Activated CD8-positive, alpha-beta memory T cell treated with anti-CD3 and anti-CD28 coated beads, Interleukin-2, amount 50 U/mL, for 1 hour (primary cell): ENCODE results near the gene NUMB.

Source experiments
- DNase-seq: peaks from one replicate; pipeline ENCODE4 v3.0.0-alpha.2; 2020; ENCODE audit errors: extremely low read depth

Gene NUMB

GRCh38 chr14:73289729-73290128, 168.6 kb downstream of the NUMB start:
- no peak for DNase-seq

DNA sequence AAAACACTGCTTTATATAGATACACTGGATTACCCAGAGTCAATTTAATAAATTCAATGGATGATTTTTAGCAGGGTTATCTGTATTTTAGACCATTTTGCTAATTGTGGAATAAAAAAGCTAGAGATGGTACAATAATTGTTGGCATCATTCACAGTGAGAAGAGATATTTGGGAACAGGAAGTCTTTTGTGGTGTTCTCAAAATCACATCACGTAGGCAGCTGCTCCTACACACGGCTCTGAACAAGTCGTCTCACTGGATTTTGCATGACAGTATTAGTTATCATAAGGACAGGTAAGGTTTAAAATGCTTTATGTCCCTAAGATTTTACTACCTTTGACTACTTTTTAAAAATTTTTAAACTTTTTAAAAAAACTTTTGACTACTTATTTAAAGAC, 169.0 kb downstream of the NUMB start:
- DNase-seq = no peak

- no peak for DNase-seq
These were observed 171.3 kb downstream of the NUMB start for GRCh38 chr14:73287071-73287470.

- no peak for DNase-seq
These were observed 171.7 kb downstream of the NUMB start for GRCh38 chr14:73286598-73286997.

GRCh38 chr14:73285979-73286378, 172.4 kb downstream of the NUMB start:
- DNase-seq = no peak

GRCh38 chr14:73283608-73284379, 174.6 kb downstream of the NUMB start:
- no peak for DNase-seq

- DNase-seq = no peak
These were observed 177.4 kb downstream of the NUMB start for GRCh38 chr14:73280903-73281302.

- DNase-seq = no peak
These were observed 181.0 kb downstream of the NUMB start for GRCh38 chr14:73277376-73277775.

DNA sequence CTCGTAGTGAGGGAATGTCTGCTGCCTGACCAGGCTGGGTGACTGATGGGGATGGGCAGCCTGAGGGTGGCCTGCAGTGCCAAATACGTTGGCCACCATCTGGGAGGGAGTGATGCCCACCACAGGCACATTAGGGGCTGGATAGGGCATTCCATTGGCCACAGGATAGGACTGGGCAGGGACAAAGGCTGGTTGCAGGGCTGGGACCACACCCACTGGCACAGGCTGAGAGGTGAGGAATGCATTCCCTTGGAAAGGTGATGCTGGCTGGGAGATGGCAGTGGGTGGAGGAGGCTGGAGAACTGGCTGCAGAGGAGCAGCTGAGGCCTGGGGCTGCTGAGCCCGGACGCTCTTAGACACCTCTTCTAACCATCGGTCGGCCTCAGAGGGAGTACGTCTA, 181.5 kb downstream of the NUMB start:
- DNase-seq = no peak

- no peak for DNase-seq
These were observed 184.5 kb downstream of the NUMB start for GRCh38 chr14:73273799-73274198.

DNA sequence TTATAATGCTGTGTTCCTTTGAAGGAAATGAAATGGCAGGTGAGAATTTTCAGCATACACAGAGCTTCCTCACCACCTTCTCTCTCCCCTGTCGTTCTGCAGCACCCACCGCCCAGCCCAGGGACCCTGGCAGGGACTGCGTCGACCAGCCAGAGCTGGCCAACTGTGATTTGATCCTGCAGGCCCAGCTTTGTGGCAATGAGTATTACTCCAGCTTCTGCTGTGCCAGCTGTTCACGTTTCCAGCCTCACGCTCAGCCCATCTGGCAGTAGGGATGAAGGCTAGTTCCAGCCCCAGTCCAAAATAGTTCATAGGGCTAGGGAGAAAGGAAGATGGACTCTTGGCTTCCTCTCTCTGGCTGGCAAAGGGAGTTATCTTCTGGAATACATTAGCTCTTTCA, 186.0 kb downstream of the NUMB start:
- no peak for DNase-seq

- DNase-seq = no peak
These were observed 188.4 kb downstream of the NUMB start for GRCh38 chr14:73269729-73270531.

DNA sequence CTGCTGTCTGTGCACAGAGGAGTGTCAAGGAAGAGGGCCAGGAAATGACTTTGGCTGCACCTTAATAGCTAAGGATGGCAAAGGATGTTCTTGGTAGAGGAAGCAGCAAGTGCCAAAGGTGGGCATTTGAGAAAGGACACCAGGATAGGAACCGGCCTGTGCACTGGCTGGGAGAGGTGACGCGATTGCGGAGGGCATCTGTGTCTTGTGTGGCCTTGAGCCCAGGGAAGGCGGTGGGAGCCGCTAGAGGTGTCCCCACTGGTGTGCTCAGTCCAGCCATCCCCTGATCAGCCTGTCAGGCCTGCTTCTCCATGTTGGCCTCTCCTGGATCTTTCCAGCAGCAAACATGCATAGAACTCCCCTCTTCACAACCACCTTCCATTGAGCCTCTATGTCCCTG, 190.9 kb downstream of the NUMB start:
- no peak for DNase-seq

- no peak for DNase-seq
These were observed 192.0 kb downstream of the NUMB start for GRCh38 chr14:73266317-73266716.

- DNase-seq = no peak
These were observed 192.7 kb downstream of the NUMB start for GRCh38 chr14:73265721-73266046.

- DNase-seq = no peak
These were observed 193.2 kb downstream of the NUMB start for GRCh38 chr14:73264885-73265720.

DNA sequence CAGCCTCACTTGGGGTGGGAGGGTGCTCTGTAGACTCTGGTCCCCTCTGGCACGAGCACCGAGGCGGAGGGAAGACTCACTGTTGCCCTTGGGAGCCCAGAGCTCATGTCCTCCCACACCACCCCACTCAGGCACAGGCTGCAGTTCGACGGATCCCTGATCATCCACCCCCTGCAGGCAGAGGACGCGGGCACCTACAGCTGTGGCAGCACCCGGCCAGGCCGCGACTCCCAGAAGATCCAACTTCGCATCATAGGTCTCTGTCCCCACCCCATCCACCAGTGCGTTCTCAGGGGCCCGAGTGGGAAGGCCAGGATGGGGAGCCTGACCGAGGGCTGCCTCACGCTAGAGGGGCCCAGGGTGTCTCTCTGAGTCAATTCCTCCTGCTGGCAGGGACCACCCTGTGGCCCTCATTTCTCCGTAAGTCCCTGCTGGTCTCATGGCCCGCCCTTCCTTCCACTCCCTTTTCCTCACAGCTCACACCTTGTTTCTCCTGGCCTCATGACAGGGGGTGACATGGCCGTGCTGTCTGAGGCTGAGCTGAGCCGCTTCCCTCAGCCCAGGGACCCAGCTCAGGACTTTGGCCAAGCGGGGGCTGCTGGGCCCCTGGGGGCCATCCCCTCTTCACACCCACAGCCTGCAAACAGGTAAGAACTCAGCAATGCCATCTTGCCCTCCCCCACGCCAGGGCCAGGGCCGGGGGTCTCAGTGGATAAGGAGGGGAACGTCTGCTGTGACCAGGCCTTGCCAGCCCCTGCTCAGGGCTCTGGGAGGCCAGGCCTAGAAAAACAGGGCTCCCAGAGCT, 194.1 kb downstream of the NUMB start:
- no peak for DNase-seq

GRCh38 chr14:73263606-73264005, 194.7 kb downstream of the NUMB start:
- DNase-seq = no peak

GRCh38 chr14:73262427-73263183, 195.7 kb downstream of the NUMB start:
- DNase-seq = no peak

- DNase-seq = no peak
These were observed 196.6 kb downstream of the NUMB start for GRCh38 chr14:73261520-73262426.
